K562 (cell line): ENCODE measurements around the gene SLC23A2. TPM values are rescaled to one million over a fixed set of nuclear protein-coding genes. Genes with fewer than 3 reads are reported as not detected.

Experiments used
- ATAC-seq: fragments of 200-7000 bp; cut with Tn5 transposase; 3 replicates; pipeline ENCODE4 v1.9.1; 2020; ENCODE audit warnings: moderate library complexity
- BruUV-seq: library from RNA; stranded (reverse); fragments of 400-500 nt; replicated peaks from 2 replicates; lab custom pipeline; 2021; lab: Mats Ljungman, UMichigan
- CTCF ChIA-PET: fragments of 300-600 bp; formaldehyde crosslinking; extraction: SDS; loops from one replicate; lab custom pipeline; 2021; ENCODE audit warnings: low intra/inter-chr PET ratio; lab: Yijun Ruan, JAX
- POLR2A ChIA-PET: fragments of 300-600, 350-650 bp; sonication (Branson Sonifier 250); formaldehyde crosslinking; extraction: SDS; loops from one replicate; lab custom pipeline; 2021; ENCODE audit warnings: antibody characterized with exemption, inconsistent platforms; lab: Yijun Ruan, JAX
- DNase-seq, 4 experiments: peaks; one replicate each; pipeline versions ENCODE4 v3.0.0 to v3.0.0-alpha.2; 2011 to 2018; ENCODE audit warnings: low spot score in 3 of 4, mixed read lengths in 3 of 4; ENCODE audit errors: extremely low read depth in 1 of 4
- FAIRE-seq: peaks from 2 replicates; lab custom pipeline; 2011; peaks lifted over from hg19 to GRCh38; lab: Jason Lieb, UNC
- H2AFZ ChIP-seq: 2 replicates; pipeline ENCODE4 v1.6.0; 2011; ENCODE audit warnings: low read depth, low read length, control low read depth, inconsistent platforms
- H3K27ac ChIP-seq: fragments of 200-600 bp; 3 replicates; pipeline ENCODE4 v1.8.0; 2011; ENCODE audit warnings: low read depth, mild to moderate bottlenecking, control low read depth, inconsistent platforms, low read length, moderate library complexity, mixed read lengths; ENCODE audit errors: extremely low read depth
- H3K27me3 ChIP-seq, 2 experiments: fragments of 300-600 bp in 1 of 2; 2 replicates in 1 of 2; 3 replicates in 1 of 2; pipeline versions ENCODE4 v1.6.0 to v1.8.0; 2011; ENCODE audit warnings: inconsistent platforms in 2 of 2, low read length in 2 of 2, mild to moderate bottlenecking in 1 of 2, mixed read lengths in 1 of 2, moderate library complexity in 1 of 2; ENCODE audit not compliant: control insufficient read depth in 2 of 2, insufficient read depth in 2 of 2
- H3K36me3 ChIP-seq: fragments of 300-600 bp; 3 replicates; pipeline ENCODE4 v1.8.0; 2011; ENCODE audit warnings: mild to moderate bottlenecking, low read length, inconsistent platforms; ENCODE audit not compliant: control insufficient read depth, insufficient read depth
- H3K4me1 ChIP-seq, 2 experiments: fragments of 200-600 bp in 1 of 2; replicated peaks in 1 of 2; 2 replicates in 1 of 2; 3 replicates in 1 of 2; pipeline versions ENCODE4 v1.5.1 to v1.8.0; 2011; ENCODE audit warnings: inconsistent platforms in 2 of 2, low read length in 2 of 2, mild to moderate bottlenecking in 1 of 2, mixed read lengths in 1 of 2, moderate library complexity in 1 of 2; ENCODE audit not compliant: control insufficient read depth in 2 of 2, insufficient read depth in 2 of 2
- H3K4me2 ChIP-seq: 2 replicates; pipeline ENCODE4 v1.6.1; 2011; ENCODE audit warnings: low read length, control low read depth, inconsistent platforms, mixed read lengths; ENCODE audit not compliant: insufficient read depth
- H3K4me3 ChIP-seq: fragments of 200-600 bp; sonication (generic), shearing (Covaris generic); 2 replicates; pipeline ENCODE4 v1.5.1; 2016; ENCODE audit warnings: control low read depth, inconsistent platforms
- H3K79me2 ChIP-seq: fragments of 200-600 bp; 3 replicates; pipeline ENCODE4 v1.8.0; 2011; ENCODE audit warnings: low read length, inconsistent platforms; ENCODE audit not compliant: control insufficient read depth, insufficient read depth
- H3K9ac ChIP-seq, 2 experiments: 2 replicates each; pipeline versions ENCODE4 v1.6.0 to v1.6.1; 2011; ENCODE audit warnings: low read depth in 2 of 2, low read length in 2 of 2, control low read depth in 1 of 2, inconsistent platforms in 1 of 2, mild to moderate bottlenecking in 1 of 2, mixed read lengths in 1 of 2; ENCODE audit not compliant: insufficient read depth in 1 of 2
- H3K9me1 ChIP-seq: one replicate; pipeline ENCODE4 v1.6.0; 2011; ENCODE audit warnings: inconsistent platforms, mild to moderate bottlenecking, low read length, moderate library complexity; ENCODE audit not compliant: control insufficient read depth, insufficient read depth
- H3K9me3 ChIP-seq: replicated peaks from 2 replicates; pipeline ENCODE4 v1.5.1; 2011; ENCODE audit warnings: low read depth, low read length, inconsistent platforms; ENCODE audit not compliant: control insufficient read depth, insufficient read depth
- H4K20me1 ChIP-seq: replicated peaks from 2 replicates; pipeline ENCODE4 v1.6.1; 2011; ENCODE audit warnings: low read length, inconsistent platforms, mixed read lengths; ENCODE audit not compliant: control insufficient read depth, insufficient read depth
- COPS2 ChIP-seq: fragments of 450-650 bp; conservative IDR thresholded peaks from 2 replicates; pipeline ENCODE4 v1.6.1; 2016; ENCODE audit warnings: mild to moderate bottlenecking, moderate library complexity
- DACH1 ChIP-seq: fragments of 450-650 bp; IDR thresholded peaks from 2 replicates; pipeline ENCODE4 v1.6.1; 2018; ENCODE audit not compliant: partially characterized antibody
- ELF1 ChIP-seq: fragments of 200-800 bp; sonication (Bioruptor generic); IDR thresholded peaks from 2 replicates; pipeline ENCODE4 v1.6.1; 2016; ENCODE audit warnings: missing genetic modification characterization, missing compliant biosample characterization
- HDAC6 ChIP-seq: IDR thresholded peaks from 2 replicates; pipeline ENCODE4 v1.6.1; 2012; ENCODE audit warnings: low read depth, mild to moderate bottlenecking, control low read depth, inconsistent platforms, low read length, moderate library complexity
- MTA3 ChIP-seq: fragments of 450-650 bp; formaldehyde crosslinking; IDR thresholded peaks from 2 replicates; pipeline ENCODE4 v1.6.1; 2017; ENCODE audit warnings: mild to moderate bottlenecking, borderline replicate concordance
- PHB2 ChIP-seq: fragments of 450-650 bp; IDR thresholded peaks from 2 replicates; pipeline ENCODE4 v1.6.1; 2017; ENCODE audit warnings: low read depth
- ZFX ChIP-seq: sonication (generic); formaldehyde crosslinking; IDR thresholded peaks from 2 replicates; pipeline ENCODE4 v1.8.0; 2022; ENCODE audit warnings: mild to moderate bottlenecking, missing genetic modification reagents, moderate library complexity
- ZNF121 ChIP-seq: sonication (generic); formaldehyde crosslinking; conservative IDR thresholded peaks from 2 replicates; pipeline ENCODE4 v1.8.0; 2022; ENCODE audit warnings: missing genetic modification reagents
- ZNF184 ChIP-seq: sonication (generic); formaldehyde crosslinking; IDR thresholded peaks from 2 replicates; pipeline ENCODE4 v1.5.0; 2020; ENCODE audit warnings: missing genetic modification reagents
- ZNF584 ChIP-seq: fragments of 200-800 bp; sonication (Bioruptor generic); IDR thresholded peaks from 2 replicates; pipeline ENCODE4 v1.6.1; 2016; ENCODE audit warnings: low read depth, mild to moderate bottlenecking, missing genetic modification characterization, missing compliant biosample characterization
- WGBS: fragments of 100-300 bp; shearing (Covaris generic); methylation state at CpG from one replicate; pipeline ENCODE4 v1.1.6; 2016; ENCODE audit warnings: low coverage, mixed read lengths; ENCODE audit not compliant: insufficient coverage; ENCODE audit errors: missing lambda C conversion rate; 5-methylcytosine and 5-hydroxymethylcytosine counted together
- in situ Hi-C: fragments of 300-500 bp; cut with MboI; formaldehyde crosslinking; loops from 4 replicates; pipeline ENCODE4 v1.15.0; 2018; ENCODE audit warnings: inconsistent platforms, mixed read lengths
- intact Hi-C: fragments of 100-400 bp; cut with micrococcal nuclease; formaldehyde crosslinking; loops from 2 replicates; pipeline ENCODE4 v1.14.2; 2022
- polyA plus RNA-seq, 8 experiments: library from polyadenylated mRNA; depleted of rRNA in 4 of 8; stranded (reverse) in 5 of 8; unstranded in 3 of 8; fragments of >200 nt; fragmentation: Nextera tagmentation in 2 of 8; fragmentation: Illumina TruSeq in 1 of 8; extraction: Ambion mirVana in 2 of 8; extraction: Trizol in 1 of 8; gene quantifications; 2 replicates each; pipeline versions ENCODE4 v1.2.1 to v1.2.3, GENCODE V29; 2011 to 2014; ENCODE audit warnings: inconsistent platforms in 1 of 8, missing spikeins in 1 of 8
- total RNA-seq, 7 experiments: library from RNA; depleted of rRNA in 6 of 7; stranded (reverse); fragments of >200 nt in 6 of 7; fragmentation: Illumina TruSeq in 2 of 7; extraction: Trizol in 2 of 7; gene quantifications; 2 replicates each; pipeline versions ENCODE4 v1.2.1 to v1.2.3, GENCODE V29; 2011 to 2021; ENCODE audit warnings: low replicate concordance in 1 of 7
- TF ChIP-seq, protein P1 (sequence below): IDR thresholded peaks from 2 replicates; pipeline ENCODE4 v1.6.1; 2011; ENCODE audit not compliant: insufficient read length; ENCODE audit errors: extremely low read depth
- TF ChIP-seq, protein P2 (sequence below): sonication (generic); formaldehyde crosslinking; IDR thresholded peaks from 2 replicates; pipeline ENCODE4 v1.8.0; 2022; ENCODE audit warnings: missing genetic modification reagents, mild to moderate bottlenecking, borderline replicate concordance
- TF ChIP-seq, protein P3 (sequence below): fragments of 450-650 bp; conservative IDR thresholded peaks from 2 replicates; pipeline ENCODE4 v1.6.1; 2016; ENCODE audit warnings: missing genetic modification characterization, low read depth, mild to moderate bottlenecking, missing compliant biosample characterization, moderate library complexity

SLC23A2 gene
- total and polyA plus RNA-seq, 9 of the 15 experiments (the other 6 are each of a cell fraction or from before 2014, with no cell fraction given): 0.39 to 6.7 (median 3.2) TPM

DNA sequence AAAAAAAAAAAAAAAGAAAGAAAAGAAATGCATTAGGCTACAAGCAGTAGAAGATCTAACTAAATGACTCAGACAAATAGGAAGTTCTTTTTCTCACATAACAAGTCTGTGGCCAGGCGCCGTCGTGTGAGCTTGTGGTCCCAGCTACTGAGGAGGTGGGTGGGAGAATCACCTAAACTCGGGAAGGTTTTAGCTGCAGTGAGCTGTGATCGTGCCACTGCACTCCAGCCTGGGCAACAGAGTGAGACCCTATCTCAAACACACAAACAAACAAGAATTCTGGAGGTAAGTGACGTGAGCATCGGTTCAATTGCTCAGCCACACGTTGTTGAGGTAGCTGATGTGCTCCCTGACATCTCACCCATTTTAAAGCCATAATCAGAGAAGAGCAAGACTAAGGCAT is 37.9 kb upstream of the SLC23A2 start:
- Histone ChIP-seq H3K27ac (no peak overlapping the region), H3K9me1 (no peaks in the 10 kb centered on the region), H3K4me2 (no peak overlapping the region)
- DNase-seq (no peak), FAIRE-seq (no peak), ATAC-seq (no peak)
- BruUV-seq: no TSS peak
- intact Hi-C loops (no loop called here), in situ Hi-C loops (no loop called here)
- WGBS: 0% methylated on average over 4 of the region's 8 CpGs
- no peak for TF ChIP-seq HDAC6
- 0 out of 2 replicates have a peak, but pooled peaks have one; percentile 45 for TF ChIP-seq ZNF121 (CRISPR knock-in tag)
- TF ChIP-seq, protein P1, sequence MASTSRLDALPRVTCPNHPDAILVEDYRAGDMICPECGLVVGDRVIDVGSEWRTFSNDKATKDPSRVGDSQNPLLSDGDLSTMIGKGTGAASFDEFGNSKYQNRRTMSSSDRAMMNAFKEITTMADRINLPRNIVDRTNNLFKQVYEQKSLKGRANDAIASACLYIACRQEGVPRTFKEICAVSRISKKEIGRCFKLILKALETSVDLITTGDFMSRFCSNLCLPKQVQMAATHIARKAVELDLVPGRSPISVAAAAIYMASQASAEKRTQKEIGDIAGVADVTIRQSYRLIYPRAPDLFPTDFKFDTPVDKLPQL: no peak
- TF ChIP-seq, all 486 proteins: peak for 1
- ChIA-PET POLR2A (no interaction called here), CTCF (no interaction called here)
- no peaks in the 10 kb centered on the region for H4K20me1 ChIP-seq
- peaks cover 0 to 5% of the 10 kb centered on the region in 2 experiments; a peak in 1 of 5 replicates for H3K27me3 ChIP-seq
- no peaks in the 10 kb centered on the region for H3K79me2 ChIP-seq
- no peaks in the 10 kb centered on the region for H3K36me3 ChIP-seq
- no peak overlapping the region for H3K9ac ChIP-seq
- no peaks in the 10 kb centered on the region for H3K4me1 ChIP-seq
- no peaks in the 10 kb centered on the region for H3K9me3 ChIP-seq
- H3K4me3 ChIP-seq: no peak overlapping the region
- H2AFZ ChIP-seq: no peak overlapping the region

DNA sequence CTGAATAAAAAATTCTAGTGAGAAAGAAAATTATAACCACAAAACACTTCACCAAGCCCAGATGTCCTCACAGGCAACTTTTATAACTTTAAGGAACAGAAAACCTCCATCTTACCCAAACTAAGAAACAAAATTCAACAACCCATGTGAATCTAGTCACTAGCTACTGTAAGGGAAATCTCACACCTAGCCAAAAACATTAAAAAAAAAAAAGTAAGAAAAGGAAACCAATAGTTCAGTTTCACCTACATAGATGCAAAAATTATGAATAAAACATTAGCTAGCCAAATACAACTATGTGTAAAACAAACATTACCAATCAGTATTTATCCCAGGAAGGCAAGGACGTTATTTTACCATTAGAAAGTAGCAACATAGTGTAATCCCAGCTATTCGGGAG is 35.5 kb upstream of the SLC23A2 start:
- no peak overlapping the region for H3K9ac ChIP-seq
- 0% methylated on average over 2 of the region's 2 CpGs for WGBS
- H2AFZ ChIP-seq: no peak overlapping the region
- H4K20me1 ChIP-seq: no peaks in the 10 kb centered on the region
- no peaks in the 10 kb centered on the region for H3K36me3 ChIP-seq
- H3K4me1 ChIP-seq: no peaks in the 10 kb centered on the region
- H3K4me3 ChIP-seq: no peak overlapping the region
- DNase-seq (no peak), ATAC-seq (no peak), FAIRE-seq (no peak)
- ChIA-PET POLR2A (no interaction called here), CTCF (no interaction called here)
- in situ Hi-C loops: no loop called here
- no peaks in the 10 kb centered on the region for H3K9me3 ChIP-seq
- no TSS peak for BruUV-seq
- H3K4me2 ChIP-seq: no peak overlapping the region
- no peaks in the 10 kb centered on the region for H3K79me2 ChIP-seq
- no peak overlapping the region for H3K27ac ChIP-seq
- intact Hi-C loops: no loop called here
- H3K27me3 ChIP-seq: no peaks in the 10 kb centered on the region; a peak in 1 of 5 replicates
- H3K9me1 ChIP-seq: no peaks in the 10 kb centered on the region
- TF ChIP-seq ZFX (CRISPR knock-in tag) (no peak), MTA3 (no peak), ZNF184 (no peak), ZNF584 (CRISPR knock-in tag) (no peak), ELF1 (tag) (no peak), PHB2 (no peak), DACH1 (no peak), COPS2 (no peak)
- TF ChIP-seq, protein P2, sequence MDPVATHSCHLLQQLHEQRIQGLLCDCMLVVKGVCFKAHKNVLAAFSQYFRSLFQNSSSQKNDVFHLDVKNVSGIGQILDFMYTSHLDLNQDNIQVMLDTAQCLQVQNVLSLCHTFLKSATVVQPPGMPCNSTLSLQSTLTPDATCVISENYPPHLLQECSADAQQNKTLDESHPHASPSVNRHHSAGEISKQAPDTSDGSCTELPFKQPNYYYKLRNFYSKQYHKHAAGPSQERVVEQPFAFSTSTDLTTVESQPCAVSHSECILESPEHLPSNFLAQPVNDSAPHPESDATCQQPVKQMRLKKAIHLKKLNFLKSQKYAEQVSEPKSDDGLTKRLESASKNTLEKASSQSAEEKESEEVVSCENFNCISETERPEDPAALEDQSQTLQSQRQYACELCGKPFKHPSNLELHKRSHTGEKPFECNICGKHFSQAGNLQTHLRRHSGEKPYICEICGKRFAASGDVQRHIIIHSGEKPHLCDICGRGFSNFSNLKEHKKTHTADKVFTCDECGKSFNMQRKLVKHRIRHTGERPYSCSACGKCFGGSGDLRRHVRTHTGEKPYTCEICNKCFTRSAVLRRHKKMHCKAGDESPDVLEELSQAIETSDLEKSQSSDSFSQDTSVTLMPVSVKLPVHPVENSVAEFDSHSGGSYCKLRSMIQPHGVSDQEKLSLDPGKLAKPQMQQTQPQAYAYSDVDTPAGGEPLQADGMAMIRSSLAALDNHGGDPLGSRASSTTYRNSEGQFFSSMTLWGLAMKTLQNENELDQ (CRISPR knock-in tag): no peak
- TF ChIP-seq, protein P3, sequence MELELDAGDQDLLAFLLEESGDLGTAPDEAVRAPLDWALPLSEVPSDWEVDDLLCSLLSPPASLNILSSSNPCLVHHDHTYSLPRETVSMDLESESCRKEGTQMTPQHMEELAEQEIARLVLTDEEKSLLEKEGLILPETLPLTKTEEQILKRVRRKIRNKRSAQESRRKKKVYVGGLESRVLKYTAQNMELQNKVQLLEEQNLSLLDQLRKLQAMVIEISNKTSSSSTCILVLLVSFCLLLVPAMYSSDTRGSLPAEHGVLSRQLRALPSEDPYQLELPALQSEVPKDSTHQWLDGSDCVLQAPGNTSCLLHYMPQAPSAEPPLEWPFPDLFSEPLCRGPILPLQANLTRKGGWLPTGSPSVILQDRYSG (tag): no peak
